ENCODE results near the gene FOSB.

GRCh38 chr19:45424191-45425058 is 43.4 kb upstream of the FOSB start:
- no peak for TF ChIP-seq POLR2A (IDR thresholded peaks at IDR 0.05)
- TF ChIP-seq CTCF (IDR thresholded peaks at IDR 0.05): no peak
- TF ChIP-seq EP300 (IDR thresholded peaks at IDR 0.05): peak; percentile 11

All from ovary (tissue), 3 donors.